ENCODE results near the gene ELOVL6. TPM values are rescaled to one million over a fixed set of nuclear protein-coding genes. Genes with fewer than 3 reads are reported as not detected.

Gene ELOVL6
- total and polyA plus RNA-seq, 10 of the 15 experiments (the other 5 are each of a cell fraction or from before 2014, with no cell fraction given), result 3.9 to 33.5 (median 8.1) TPM

DNA sequence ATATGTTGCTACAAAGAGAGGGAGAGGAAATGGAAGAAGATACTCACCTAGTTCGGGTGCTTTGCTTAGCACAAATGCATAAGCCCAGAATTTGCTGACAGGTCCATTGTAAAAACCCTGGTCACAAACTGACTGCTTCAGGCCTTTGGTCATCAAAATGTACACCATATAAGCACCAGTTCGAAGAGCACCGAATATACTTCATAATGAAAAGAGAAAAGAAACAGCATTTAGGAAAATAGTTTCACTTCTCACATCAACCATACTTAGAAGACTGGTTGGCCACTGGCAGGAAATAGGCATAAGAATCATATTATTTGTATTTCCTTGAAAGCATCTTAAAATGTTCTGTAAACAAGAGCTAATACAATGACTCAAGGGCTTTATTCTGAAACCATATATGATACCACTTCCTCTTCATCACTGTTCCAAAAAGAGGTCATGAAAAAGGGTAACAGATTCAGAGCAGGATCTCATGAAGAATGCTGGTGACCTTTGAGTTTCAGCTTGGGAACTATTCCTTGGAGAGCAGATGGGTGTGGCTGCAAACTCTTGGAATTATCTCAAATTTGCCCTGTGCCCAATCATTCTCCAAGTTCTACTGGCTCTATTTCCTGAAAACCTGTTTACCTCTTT, 138.7 kb downstream of the ELOVL6 start:
- BruUV-seq (replicated peaks), result no TSS peak
- H3K27ac ChIP-seq (ENCODE audit: control insufficient read depth, insufficient read depth), result peak overlapping the region; percentile 48
- TF ChIP-seq ETV6 (conservative IDR thresholded peaks at IDR 0.05 in 1 of 2, IDR thresholded peaks at IDR 0.05 in 1 of 2; ENCODE audit: borderline replicate concordance in 1 of 2, low read depth in 1 of 2) (peak in 1 of 2 experiments; percentile 84; a peak in 2 of 4 replicates), SIX5 (IDR thresholded peaks at IDR 0.05; ENCODE audit: low read depth, low read length, severe bottlenecking) (no peak), BCL11A (IDR thresholded peaks at IDR 0.05; ENCODE audit: low read depth, low read length) (no peak), MEF2B (IDR thresholded peaks at IDR 0.05; ENCODE audit: partially characterized antibody, poor library complexity, severe bottlenecking) (peak; percentile 64), MTA2 (IDR thresholded peaks at IDR 0.05; ENCODE audit: low read depth) (peak; percentile 61; the same call in 1 of the 2 replicates), ZNF274 (IDR thresholded peaks at IDR 0.05; ENCODE audit: insufficient read depth, insufficient read length) (no peak), TCF7 (IDR thresholded peaks at IDR 0.05; ENCODE audit: borderline replicate concordance) (no peak), ZBED1 (IDR thresholded peaks at IDR 0.05; ENCODE audit: borderline replicate concordance) (peak; percentile 36; the same call in 1 of the 2 replicates), NR2C1 (IDR thresholded peaks at IDR 0.05) (0 out of 2 replicates have a peak, but pooled peaks have one; percentile 18)
- TF ChIP-seq, protein P1, sequence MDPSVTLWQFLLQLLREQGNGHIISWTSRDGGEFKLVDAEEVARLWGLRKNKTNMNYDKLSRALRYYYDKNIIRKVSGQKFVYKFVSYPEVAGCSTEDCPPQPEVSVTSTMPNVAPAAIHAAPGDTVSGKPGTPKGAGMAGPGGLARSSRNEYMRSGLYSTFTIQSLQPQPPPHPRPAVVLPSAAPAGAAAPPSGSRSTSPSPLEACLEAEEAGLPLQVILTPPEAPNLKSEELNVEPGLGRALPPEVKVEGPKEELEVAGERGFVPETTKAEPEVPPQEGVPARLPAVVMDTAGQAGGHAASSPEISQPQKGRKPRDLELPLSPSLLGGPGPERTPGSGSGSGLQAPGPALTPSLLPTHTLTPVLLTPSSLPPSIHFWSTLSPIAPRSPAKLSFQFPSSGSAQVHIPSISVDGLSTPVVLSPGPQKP (IDR thresholded peaks at IDR 0.05; ENCODE audit: low read depth, low read length), result no peak
- TF ChIP-seq, protein P2, sequence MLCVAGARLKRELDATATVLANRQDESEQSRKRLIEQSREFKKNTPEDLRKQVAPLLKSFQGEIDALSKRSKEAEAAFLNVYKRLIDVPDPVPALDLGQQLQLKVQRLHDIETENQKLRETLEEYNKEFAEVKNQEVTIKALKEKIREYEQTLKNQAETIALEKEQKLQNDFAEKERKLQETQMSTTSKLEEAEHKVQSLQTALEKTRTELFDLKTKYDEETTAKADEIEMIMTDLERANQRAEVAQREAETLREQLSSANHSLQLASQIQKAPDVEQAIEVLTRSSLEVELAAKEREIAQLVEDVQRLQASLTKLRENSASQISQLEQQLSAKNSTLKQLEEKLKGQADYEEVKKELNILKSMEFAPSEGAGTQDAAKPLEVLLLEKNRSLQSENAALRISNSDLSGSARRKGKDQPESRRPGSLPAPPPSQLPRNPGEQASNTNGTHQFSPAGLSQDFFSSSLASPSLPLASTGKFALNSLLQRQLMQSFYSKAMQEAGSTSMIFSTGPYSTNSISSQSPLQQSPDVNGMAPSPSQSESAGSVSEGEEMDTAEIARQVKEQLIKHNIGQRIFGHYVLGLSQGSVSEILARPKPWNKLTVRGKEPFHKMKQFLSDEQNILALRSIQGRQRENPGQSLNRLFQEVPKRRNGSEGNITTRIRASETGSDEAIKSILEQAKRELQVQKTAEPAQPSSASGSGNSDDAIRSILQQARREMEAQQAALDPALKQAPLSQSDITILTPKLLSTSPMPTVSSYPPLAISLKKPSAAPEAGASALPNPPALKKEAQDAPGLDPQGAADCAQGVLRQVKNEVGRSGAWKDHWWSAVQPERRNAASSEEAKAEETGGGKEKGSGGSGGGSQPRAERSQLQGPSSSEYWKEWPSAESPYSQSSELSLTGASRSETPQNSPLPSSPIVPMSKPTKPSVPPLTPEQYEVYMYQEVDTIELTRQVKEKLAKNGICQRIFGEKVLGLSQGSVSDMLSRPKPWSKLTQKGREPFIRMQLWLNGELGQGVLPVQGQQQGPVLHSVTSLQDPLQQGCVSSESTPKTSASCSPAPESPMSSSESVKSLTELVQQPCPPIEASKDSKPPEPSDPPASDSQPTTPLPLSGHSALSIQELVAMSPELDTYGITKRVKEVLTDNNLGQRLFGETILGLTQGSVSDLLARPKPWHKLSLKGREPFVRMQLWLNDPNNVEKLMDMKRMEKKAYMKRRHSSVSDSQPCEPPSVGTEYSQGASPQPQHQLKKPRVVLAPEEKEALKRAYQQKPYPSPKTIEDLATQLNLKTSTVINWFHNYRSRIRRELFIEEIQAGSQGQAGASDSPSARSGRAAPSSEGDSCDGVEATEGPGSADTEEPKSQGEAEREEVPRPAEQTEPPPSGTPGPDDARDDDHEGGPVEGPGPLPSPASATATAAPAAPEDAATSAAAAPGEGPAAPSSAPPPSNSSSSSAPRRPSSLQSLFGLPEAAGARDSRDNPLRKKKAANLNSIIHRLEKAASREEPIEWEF (IDR thresholded peaks at IDR 0.05; ENCODE audit: insufficient replicate concordance, low read depth, low read length), result no peak
- TF ChIP-seq, protein P3, sequence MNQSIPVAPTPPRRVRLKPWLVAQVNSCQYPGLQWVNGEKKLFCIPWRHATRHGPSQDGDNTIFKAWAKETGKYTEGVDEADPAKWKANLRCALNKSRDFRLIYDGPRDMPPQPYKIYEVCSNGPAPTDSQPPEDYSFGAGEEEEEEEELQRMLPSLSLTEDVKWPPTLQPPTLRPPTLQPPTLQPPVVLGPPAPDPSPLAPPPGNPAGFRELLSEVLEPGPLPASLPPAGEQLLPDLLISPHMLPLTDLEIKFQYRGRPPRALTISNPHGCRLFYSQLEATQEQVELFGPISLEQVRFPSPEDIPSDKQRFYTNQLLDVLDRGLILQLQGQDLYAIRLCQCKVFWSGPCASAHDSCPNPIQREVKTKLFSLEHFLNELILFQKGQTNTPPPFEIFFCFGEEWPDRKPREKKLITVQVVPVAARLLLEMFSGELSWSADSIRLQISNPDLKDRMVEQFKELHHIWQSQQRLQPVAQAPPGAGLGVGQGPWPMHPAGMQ (IDR thresholded peaks at IDR 0.05; ENCODE audit: borderline replicate concordance), result no peak
- TF ChIP-seq, protein P4, sequence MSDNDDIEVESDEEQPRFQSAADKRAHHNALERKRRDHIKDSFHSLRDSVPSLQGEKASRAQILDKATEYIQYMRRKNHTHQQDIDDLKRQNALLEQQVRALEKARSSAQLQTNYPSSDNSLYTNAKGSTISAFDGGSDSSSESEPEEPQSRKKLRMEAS (IDR thresholded peaks at IDR 0.05; ENCODE audit: low read depth, low read length), result no peak

More for the DNA sequence above, 138.7 kb downstream of the ELOVL6 start:
- DNase-seq (ENCODE audit: low read depth, low spot score), result peak; percentile 54
- peak; percentile 81 for ATAC-seq
- in situ Hi-C loops (cut with MboI), result no loop called here
- Histone ChIP-seq H3K4me2 (ENCODE audit: control insufficient read depth, insufficient read depth) (peak overlapping the region; percentile 61), H3K79me2 (ENCODE audit: control insufficient read depth, insufficient read depth, low read length) (no peaks in the 10 kb centered on the region), H3K9me3 (replicated peaks; ENCODE audit: control insufficient read depth, insufficient read depth, low read length) (no peaks in the 10 kb centered on the region), H4K20me1 (ENCODE audit: control insufficient read depth, insufficient read depth) (no peaks in the 10 kb centered on the region), H3K4me1 (ENCODE audit: control insufficient read depth, insufficient read depth, low read length) (peaks cover 29% of the 10 kb centered on the region), H3K4me3 (0 out of 2 replicates have a peak overlapping the region, but pooled peaks have one; percentile 17), H3K9ac (ENCODE audit: control insufficient read depth, insufficient read depth, low read length) (no peak overlapping the region), H3K36me3 (ENCODE audit: control insufficient read depth in 2 of 2, insufficient read depth in 2 of 2, low read length in 1 of 2) (no peaks in the 10 kb centered on the region), H3K27me3 (replicated peaks in 1 of 2; ENCODE audit: control insufficient read depth in 2 of 2, insufficient read depth in 2 of 2, low read length in 1 of 2) (no peaks in the 10 kb centered on the region), H2AFZ (ENCODE audit: control insufficient read depth, low read depth, low read length) (no peak overlapping the region; the same call in 1 of the 2 replicates)
- no peak for FAIRE-seq
- CTCF ChIA-PET, result interaction anchor here (0.5 to 3.3 kb wide), 5 partner anchors 9 to 1580 kb away, joined by 3 to 19 read pairs (median 3); no protein-coding TSS in a partner anchor
- SMC1A ChIA-PET (ENCODE audit: uncharacterized antibody, unreplicated experiment), result interaction anchor here (0.9 to 2.9 kb wide), 15 partner anchors 8 to 139 kb away, joined by 3 to 25 read pairs (median 4); partner anchors contain the start of gene ELOVL6
- POLR2A ChIA-PET, result interaction anchor here (0.9 to 1.8 kb wide), 3 partner anchors 9 to 135 kb away, joined by 5 to 6 read pairs (median 5); no protein-coding TSS in a partner anchor
- intact Hi-C loops (cut with micrococcal nuclease; ENCODE audit: unreplicated experiment), result loop anchor here (5.0 kb wide), 2 partner anchors 48 to 228 kb away; no protein-coding TSS in a partner anchor
- RAD21 ChIA-PET (ENCODE audit: unreplicated experiment), result interaction anchor here (1.0 to 1.7 kb wide), 7 partner anchors 37 to 227 kb away, joined by 3 to 9 read pairs (median 4); no protein-coding TSS in a partner anchor
- 2% methylated on average over 3 of the region's 3 CpGs for WGBS (ENCODE audit: insufficient coverage, insufficient replicate concordance, low lambda C conversion rate, missing lambda C conversion rate)
